Glutamatergic neuron (in vitro differentiated cells): ENCODE measurements around the gene LRTM1. TPM values are rescaled to one million over a fixed set of nuclear protein-coding genes. Genes with fewer than 3 reads are reported as not detected.
A peak's percentile ranks its signal among the peaks of the same experiment; 100 is the strongest.

ENCODE experiments used
- DNase-seq: peaks from one replicate; pipeline ENCODE4 v3.0.0; 2022
- H3K27ac Mint-ChIP-seq: one replicate; pipeline ENCODE4 v1.8.0; 2020; ENCODE audit warnings: mild to moderate bottlenecking, mixed read lengths, inconsistent platforms; ENCODE audit not compliant: unreplicated experiment
- H3K27me3 Mint-ChIP-seq: one replicate; pipeline ENCODE4 v1.8.0; 2020; ENCODE audit warnings: mild to moderate bottlenecking, moderate library complexity, mixed read lengths, inconsistent platforms; ENCODE audit not compliant: unreplicated experiment
- H3K36me3 Mint-ChIP-seq: one replicate; pipeline ENCODE4 v1.8.0; 2020; ENCODE audit warnings: mild to moderate bottlenecking, mixed read lengths, inconsistent platforms; ENCODE audit not compliant: unreplicated experiment
- H3K4me1 Mint-ChIP-seq: one replicate; pipeline ENCODE4 v1.8.0; 2020; ENCODE audit warnings: mild to moderate bottlenecking, low read depth, mixed read lengths, inconsistent platforms; ENCODE audit not compliant: unreplicated experiment
- H3K4me3 Mint-ChIP-seq: one replicate; pipeline ENCODE4 v1.8.0; 2020; ENCODE audit warnings: mild to moderate bottlenecking, mixed read lengths, inconsistent platforms; ENCODE audit not compliant: unreplicated experiment
- H3K9me3 Mint-ChIP-seq: one replicate; pipeline ENCODE4 v1.8.0; 2020; ENCODE audit warnings: mild to moderate bottlenecking, moderate library complexity, mixed read lengths, inconsistent platforms; ENCODE audit not compliant: unreplicated experiment
- total RNA-seq: library from RNA; stranded (reverse); fragmentation: NEBNext Ultra II Directional; extraction: Animal tissue kit (Norgen Biotek cat#: 25700); gene quantifications from one replicate; pipeline ENCODE4 v1.2.1, GENCODE V29; 2021; ENCODE audit not compliant: unreplicated experiment
- TF ChIP-seq, protein P1 (sequence below): fragments of 200-600 bp; sonication (generic); IDR thresholded peaks from one replicate; pipeline ENCODE4 v1.5.0; 2021; ENCODE audit not compliant: partially characterized antibody, unreplicated experiment

LRTM1 gene
- total RNA-seq, 1 donor from 2014 or later = not detected

DNA sequence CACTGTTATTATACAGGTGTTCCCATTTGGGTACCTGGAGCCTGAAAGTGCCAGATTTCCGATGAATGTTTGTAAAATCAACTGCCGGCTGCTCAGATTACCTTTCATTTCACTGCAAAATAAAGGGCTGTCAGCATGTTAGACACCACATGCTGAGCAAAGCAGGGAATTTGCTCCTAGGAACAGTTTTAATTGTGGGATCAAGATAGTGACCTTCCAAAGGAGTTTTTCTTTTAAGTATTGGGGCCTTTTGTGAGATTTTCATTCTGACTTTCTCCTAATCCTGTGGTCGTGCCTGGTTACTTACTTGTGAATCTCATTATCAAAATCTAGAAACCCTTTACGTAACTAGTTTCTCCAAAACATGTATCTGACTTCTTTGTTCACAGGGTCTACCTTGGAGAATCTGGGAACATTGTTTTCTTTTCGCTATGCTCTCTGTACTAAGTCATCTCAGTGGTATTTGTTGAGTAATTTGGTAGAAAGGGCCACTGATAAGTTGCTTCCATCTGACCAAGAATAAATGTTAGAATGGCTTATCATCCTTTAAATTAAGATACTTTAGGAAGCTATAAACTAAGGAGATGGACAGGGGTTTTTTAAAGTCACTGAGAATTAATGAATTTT is 40.8 kb upstream of the LRTM1 start:
- TF ChIP-seq, protein P1, sequence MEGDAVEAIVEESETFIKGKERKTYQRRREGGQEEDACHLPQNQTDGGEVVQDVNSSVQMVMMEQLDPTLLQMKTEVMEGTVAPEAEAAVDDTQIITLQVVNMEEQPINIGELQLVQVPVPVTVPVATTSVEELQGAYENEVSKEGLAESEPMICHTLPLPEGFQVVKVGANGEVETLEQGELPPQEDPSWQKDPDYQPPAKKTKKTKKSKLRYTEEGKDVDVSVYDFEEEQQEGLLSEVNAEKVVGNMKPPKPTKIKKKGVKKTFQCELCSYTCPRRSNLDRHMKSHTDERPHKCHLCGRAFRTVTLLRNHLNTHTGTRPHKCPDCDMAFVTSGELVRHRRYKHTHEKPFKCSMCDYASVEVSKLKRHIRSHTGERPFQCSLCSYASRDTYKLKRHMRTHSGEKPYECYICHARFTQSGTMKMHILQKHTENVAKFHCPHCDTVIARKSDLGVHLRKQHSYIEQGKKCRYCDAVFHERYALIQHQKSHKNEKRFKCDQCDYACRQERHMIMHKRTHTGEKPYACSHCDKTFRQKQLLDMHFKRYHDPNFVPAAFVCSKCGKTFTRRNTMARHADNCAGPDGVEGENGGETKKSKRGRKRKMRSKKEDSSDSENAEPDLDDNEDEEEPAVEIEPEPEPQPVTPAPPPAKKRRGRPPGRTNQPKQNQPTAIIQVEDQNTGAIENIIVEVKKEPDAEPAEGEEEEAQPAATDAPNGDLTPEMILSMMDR = no peak
- H3K36me3 Mint-ChIP-seq = no peaks in the 10 kb centered on the region
- peaks cover 9% of the 10 kb centered on the region for H3K27me3 Mint-ChIP-seq
- no peak for DNase-seq
- H3K4me1 Mint-ChIP-seq = peaks cover 43% of the 10 kb centered on the region
- peaks cover 9% of the 10 kb centered on the region for H3K9me3 Mint-ChIP-seq
- H3K27ac Mint-ChIP-seq = no peak overlapping the region
- H3K4me3 Mint-ChIP-seq = no peak overlapping the region

DNA sequence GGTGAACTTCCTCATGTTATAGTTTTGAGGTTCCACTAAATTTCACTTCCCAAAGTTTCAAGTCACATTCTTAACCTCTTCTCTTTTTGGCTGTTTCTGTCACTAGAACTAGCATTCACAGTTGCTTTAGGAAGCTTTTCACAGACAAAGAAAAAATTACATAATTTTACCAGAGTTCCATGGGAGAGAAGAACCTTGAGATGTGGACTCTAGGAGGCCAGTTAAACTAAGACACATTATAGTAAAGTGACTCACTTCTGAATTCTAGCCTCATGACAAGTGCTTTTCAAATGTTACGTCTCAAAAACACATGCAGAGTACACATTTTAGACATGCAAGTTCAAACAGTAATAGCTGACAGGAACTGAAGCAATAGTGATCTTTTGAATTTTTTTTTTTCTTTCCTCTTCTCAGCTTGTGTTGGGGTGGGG is 39.9 kb upstream of the LRTM1 start:
- Mint-ChIP-seq H3K4me3 (no peak overlapping the region), H3K27ac (no peak overlapping the region), H3K9me3 (peaks cover 9% of the 10 kb centered on the region), H3K27me3 (peaks cover 9% of the 10 kb centered on the region), H3K4me1 (peaks cover 44% of the 10 kb centered on the region), H3K36me3 (no peaks in the 10 kb centered on the region)
- no peak for DNase-seq
- TF ChIP-seq, protein P1 = no peak

DNA sequence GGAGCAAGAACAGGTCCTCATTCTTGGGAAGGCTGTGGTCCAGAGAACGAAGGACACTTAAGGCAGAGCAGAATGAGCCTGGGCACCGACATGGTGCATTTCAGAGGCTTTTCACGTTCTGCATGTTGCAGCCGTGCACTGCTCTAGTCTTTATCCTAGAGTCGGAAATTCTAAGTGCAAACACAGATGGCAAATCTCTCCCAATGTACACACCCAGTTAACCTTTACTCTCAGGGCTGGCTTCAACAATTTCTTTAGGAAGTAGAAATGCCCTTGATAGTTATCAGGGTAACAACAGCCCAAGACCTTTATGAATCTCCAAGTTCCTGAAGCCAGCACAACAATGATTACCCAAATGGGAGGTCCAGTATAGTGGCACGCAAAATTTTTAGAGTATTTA is 39.1 kb upstream of the LRTM1 start:
- H3K27ac Mint-ChIP-seq = no peak overlapping the region
- H3K9me3 Mint-ChIP-seq = peaks cover 6% of the 10 kb centered on the region
- H3K4me3 Mint-ChIP-seq = no peak overlapping the region
- H3K4me1 Mint-ChIP-seq = peaks cover 37% of the 10 kb centered on the region
- no peak for DNase-seq
- peaks cover 6% of the 10 kb centered on the region for H3K27me3 Mint-ChIP-seq
- TF ChIP-seq, protein P1 = no peak
- no peaks in the 10 kb centered on the region for H3K36me3 Mint-ChIP-seq

DNA sequence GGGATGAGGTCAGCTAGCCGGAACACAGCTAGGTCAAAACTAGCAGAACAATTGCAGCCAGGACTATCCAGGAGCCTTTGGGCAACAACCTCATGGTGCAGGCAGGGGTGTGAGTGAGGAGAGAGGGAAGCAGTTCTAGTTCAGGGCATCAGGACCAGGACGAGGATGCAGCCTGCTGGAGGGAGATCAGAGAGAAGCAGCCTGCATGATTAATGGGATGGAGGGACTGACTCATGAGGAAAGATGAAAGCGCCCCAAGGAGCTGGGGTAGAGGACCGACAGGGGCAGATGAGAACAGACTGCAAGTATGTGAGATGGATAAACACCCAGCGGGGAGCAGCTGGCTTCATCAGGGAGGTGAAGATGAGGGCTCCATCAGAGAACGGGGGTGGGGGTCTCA is 37.9 kb upstream of the LRTM1 start:
- peaks cover 2% of the 10 kb centered on the region for H3K9me3 Mint-ChIP-seq
- peaks cover 6% of the 10 kb centered on the region for H3K27me3 Mint-ChIP-seq
- TF ChIP-seq, protein P1 = no peak
- peaks cover 32% of the 10 kb centered on the region for H3K4me1 Mint-ChIP-seq
- H3K4me3 Mint-ChIP-seq = peak overlapping the region; percentile 15
- no peak overlapping the region for H3K27ac Mint-ChIP-seq
- DNase-seq = no peak
- H3K36me3 Mint-ChIP-seq = no peaks in the 10 kb centered on the region

DNA sequence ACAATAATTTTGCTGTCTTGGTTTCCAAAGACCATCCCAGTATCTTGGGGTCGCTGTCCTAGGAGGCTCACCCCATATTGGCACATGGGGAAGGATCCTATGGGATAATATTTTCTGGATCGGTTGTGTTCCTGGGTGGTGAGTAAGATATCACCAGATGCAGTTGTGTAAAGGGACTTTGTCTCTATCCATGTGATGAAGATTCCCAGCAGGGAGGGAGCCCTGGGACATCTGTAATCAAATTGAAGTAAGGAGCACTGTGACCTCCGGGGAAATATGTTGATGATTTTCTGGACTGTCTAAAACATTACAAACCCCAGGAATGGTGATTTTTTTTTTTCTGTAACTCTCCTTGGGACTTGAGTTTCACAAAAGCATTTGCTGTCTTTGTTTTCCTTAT is 36.2 kb upstream of the LRTM1 start:
- no peak overlapping the region for H3K27ac Mint-ChIP-seq
- peaks cover 6% of the 10 kb centered on the region for H3K27me3 Mint-ChIP-seq
- TF ChIP-seq, protein P1 = no peak
- H3K4me1 Mint-ChIP-seq = peaks cover 40% of the 10 kb centered on the region
- no peak for DNase-seq
- no peaks in the 10 kb centered on the region for H3K36me3 Mint-ChIP-seq
- H3K4me3 Mint-ChIP-seq = no peak overlapping the region
- peaks cover 2% of the 10 kb centered on the region for H3K9me3 Mint-ChIP-seq
